K562 (cell line): Measurements from ENCODE around the gene NAPA. TPM values are rescaled to one million over a fixed set of nuclear protein-coding genes. Genes with fewer than 3 reads are reported as not detected.

Experiments
- ATAC-seq: fragments of 200-7000 bp; cut with Tn5 transposase; 3 replicates; pipeline ENCODE4 v1.9.1; 2020; ENCODE audit warnings: moderate library complexity
- BruUV-seq: library from RNA; stranded (reverse); fragments of 400-500 nt; replicated peaks from 2 replicates; lab custom pipeline; 2021; lab: Mats Ljungman, UMichigan
- CTCF ChIA-PET: fragments of 300-600 bp; formaldehyde crosslinking; extraction: SDS; loops from one replicate; lab custom pipeline; 2021; ENCODE audit warnings: low intra/inter-chr PET ratio; lab: Yijun Ruan, JAX
- POLR2A ChIA-PET: fragments of 300-600, 350-650 bp; sonication (Branson Sonifier 250); formaldehyde crosslinking; extraction: SDS; loops from one replicate; lab custom pipeline; 2021; ENCODE audit warnings: antibody characterized with exemption, inconsistent platforms; lab: Yijun Ruan, JAX
- DNase-seq, 4 experiments: peaks; one replicate each; pipeline versions ENCODE4 v3.0.0 to v3.0.0-alpha.2; 2011 to 2018; ENCODE audit warnings: low spot score in 3 of 4, mixed read lengths in 3 of 4; ENCODE audit errors: extremely low read depth in 1 of 4
- FAIRE-seq: peaks from 2 replicates; lab custom pipeline; 2011; peaks lifted over from hg19 to GRCh38; lab: Jason Lieb, UNC
- H2AFZ ChIP-seq: 2 replicates; pipeline ENCODE4 v1.6.0; 2011; ENCODE audit warnings: low read depth, low read length, control low read depth, inconsistent platforms
- H3K27ac ChIP-seq: fragments of 200-600 bp; 3 replicates; pipeline ENCODE4 v1.8.0; 2011; ENCODE audit warnings: low read depth, mild to moderate bottlenecking, control low read depth, inconsistent platforms, low read length, moderate library complexity, mixed read lengths; ENCODE audit errors: extremely low read depth
- H3K27me3 ChIP-seq, 2 experiments: fragments of 300-600 bp in 1 of 2; 2 replicates in 1 of 2; 3 replicates in 1 of 2; pipeline versions ENCODE4 v1.6.0 to v1.8.0; 2011; ENCODE audit warnings: inconsistent platforms in 2 of 2, low read length in 2 of 2, mild to moderate bottlenecking in 1 of 2, mixed read lengths in 1 of 2, moderate library complexity in 1 of 2; ENCODE audit not compliant: control insufficient read depth in 2 of 2, insufficient read depth in 2 of 2
- H3K36me3 ChIP-seq: fragments of 300-600 bp; 3 replicates; pipeline ENCODE4 v1.8.0; 2011; ENCODE audit warnings: mild to moderate bottlenecking, low read length, inconsistent platforms; ENCODE audit not compliant: control insufficient read depth, insufficient read depth
- H3K4me1 ChIP-seq, 2 experiments: fragments of 200-600 bp in 1 of 2; replicated peaks in 1 of 2; 2 replicates in 1 of 2; 3 replicates in 1 of 2; pipeline versions ENCODE4 v1.5.1 to v1.8.0; 2011; ENCODE audit warnings: inconsistent platforms in 2 of 2, low read length in 2 of 2, mild to moderate bottlenecking in 1 of 2, mixed read lengths in 1 of 2, moderate library complexity in 1 of 2; ENCODE audit not compliant: control insufficient read depth in 2 of 2, insufficient read depth in 2 of 2
- H3K4me2 ChIP-seq: 2 replicates; pipeline ENCODE4 v1.6.1; 2011; ENCODE audit warnings: low read length, control low read depth, inconsistent platforms, mixed read lengths; ENCODE audit not compliant: insufficient read depth
- H3K4me3 ChIP-seq: fragments of 200-600 bp; sonication (generic), shearing (Covaris generic); 2 replicates; pipeline ENCODE4 v1.5.1; 2016; ENCODE audit warnings: control low read depth, inconsistent platforms
- H3K79me2 ChIP-seq: fragments of 200-600 bp; 3 replicates; pipeline ENCODE4 v1.8.0; 2011; ENCODE audit warnings: low read length, inconsistent platforms; ENCODE audit not compliant: control insufficient read depth, insufficient read depth
- H3K9ac ChIP-seq, 2 experiments: 2 replicates each; pipeline versions ENCODE4 v1.6.0 to v1.6.1; 2011; ENCODE audit warnings: low read depth in 2 of 2, low read length in 2 of 2, control low read depth in 1 of 2, inconsistent platforms in 1 of 2, mild to moderate bottlenecking in 1 of 2, mixed read lengths in 1 of 2; ENCODE audit not compliant: insufficient read depth in 1 of 2
- H3K9me1 ChIP-seq: one replicate; pipeline ENCODE4 v1.6.0; 2011; ENCODE audit warnings: inconsistent platforms, mild to moderate bottlenecking, low read length, moderate library complexity; ENCODE audit not compliant: control insufficient read depth, insufficient read depth
- H3K9me3 ChIP-seq: replicated peaks from 2 replicates; pipeline ENCODE4 v1.5.1; 2011; ENCODE audit warnings: low read depth, low read length, inconsistent platforms; ENCODE audit not compliant: control insufficient read depth, insufficient read depth
- H4K20me1 ChIP-seq: replicated peaks from 2 replicates; pipeline ENCODE4 v1.6.1; 2011; ENCODE audit warnings: low read length, inconsistent platforms, mixed read lengths; ENCODE audit not compliant: control insufficient read depth, insufficient read depth
- BHLHE40 ChIP-seq: IDR thresholded peaks from 2 replicates; pipeline ENCODE4 v1.6.1; 2011; ENCODE audit warnings: low read length, improper control_type of control experiment
- CCAR2 ChIP-seq: fragments of 200-400 bp; formaldehyde crosslinking; IDR thresholded peaks from 2 replicates; pipeline ENCODE4 v1.6.1; 2017; ENCODE audit warnings: mild to moderate bottlenecking, low read depth, low read length
- CREBBP ChIP-seq: IDR thresholded peaks from one replicate; pipeline ENCODE4 v1.6.1; 2012; ENCODE audit warnings: low read depth, mild to moderate bottlenecking, control low read depth, inconsistent platforms, low read length
- HDAC2 ChIP-seq: fragments of 450-650 bp; IDR thresholded peaks from 2 replicates; pipeline ENCODE4 v1.6.1; 2016; ENCODE audit warnings: mild to moderate bottlenecking
- NBN ChIP-seq: fragments of 450-650 bp; IDR thresholded peaks from 2 replicates; pipeline ENCODE4 v1.6.1; 2016; ENCODE audit warnings: low read depth, mild to moderate bottlenecking
- POLR2G ChIP-seq: fragments of 200-400 bp; formaldehyde crosslinking; IDR thresholded peaks from 2 replicates; pipeline ENCODE4 v1.6.1; 2017; ENCODE audit warnings: low read depth, mild to moderate bottlenecking, antibody characterized with exemption, low read length, moderate library complexity
- RBFOX2 ChIP-seq: fragments of 200-400 bp; formaldehyde crosslinking; IDR thresholded peaks from 2 replicates; pipeline ENCODE4 v1.6.1; 2017; ENCODE audit warnings: low read depth, mild to moderate bottlenecking, low read length, moderate library complexity
- TSHZ1 ChIP-seq: fragments of 250-450 bp; sonication (Bioruptor Pico); IDR thresholded peaks from 2 replicates; pipeline ENCODE4 v1.4.0; 2020; ENCODE audit warnings: mild to moderate bottlenecking, moderate library complexity
- ZBTB33 ChIP-seq: sonication (generic); formaldehyde crosslinking; IDR thresholded peaks from 2 replicates; pipeline ENCODE4 v1.8.1; 2023; ENCODE audit warnings: mild to moderate bottlenecking, missing genetic modification reagents
- ZFP1 ChIP-seq: fragments of 450-650 bp; formaldehyde crosslinking; IDR thresholded peaks from 2 replicates; pipeline ENCODE4 v1.4.0; 2020; ENCODE audit warnings: mild to moderate bottlenecking, mixed read lengths
- ZNF133 ChIP-seq: fragments of 250-450 bp; sonication (Bioruptor Pico); IDR thresholded peaks from 2 replicates; pipeline ENCODE4 v1.4.0; 2020; ENCODE audit warnings: mild to moderate bottlenecking
- ZNF395 ChIP-seq: fragments of 200-800 bp; sonication (Bioruptor generic); IDR thresholded peaks from 2 replicates; pipeline ENCODE4 v1.6.1; 2017; ENCODE audit warnings: missing genetic modification characterization, missing compliant biosample characterization
- WGBS: fragments of 100-300 bp; shearing (Covaris generic); methylation state at CpG from one replicate; pipeline ENCODE4 v1.1.6; 2016; ENCODE audit warnings: low coverage, mixed read lengths; ENCODE audit not compliant: insufficient coverage; ENCODE audit errors: missing lambda C conversion rate; 5-methylcytosine and 5-hydroxymethylcytosine counted together
- in situ Hi-C: fragments of 300-500 bp; cut with MboI; formaldehyde crosslinking; loops from 4 replicates; pipeline ENCODE4 v1.15.0; 2018; ENCODE audit warnings: inconsistent platforms, mixed read lengths
- intact Hi-C: fragments of 100-400 bp; cut with micrococcal nuclease; formaldehyde crosslinking; loops from 2 replicates; pipeline ENCODE4 v1.14.2; 2022
- polyA plus RNA-seq, 8 experiments: library from polyadenylated mRNA; depleted of rRNA in 4 of 8; stranded (reverse) in 5 of 8; unstranded in 3 of 8; fragments of >200 nt; fragmentation: Nextera tagmentation in 2 of 8; fragmentation: Illumina TruSeq in 1 of 8; extraction: Ambion mirVana in 2 of 8; extraction: Trizol in 1 of 8; gene quantifications; 2 replicates each; pipeline versions ENCODE4 v1.2.1 to v1.2.3, GENCODE V29; 2011 to 2014; ENCODE audit warnings: inconsistent platforms in 1 of 8, missing spikeins in 1 of 8
- total RNA-seq, 7 experiments: library from RNA; depleted of rRNA in 6 of 7; stranded (reverse); fragments of >200 nt in 6 of 7; fragmentation: Illumina TruSeq in 2 of 7; extraction: Trizol in 2 of 7; gene quantifications; 2 replicates each; pipeline versions ENCODE4 v1.2.1 to v1.2.3, GENCODE V29; 2011 to 2021; ENCODE audit warnings: low replicate concordance in 1 of 7

Gene NAPA
- total and polyA plus RNA-seq, 9 of the 15 experiments (the other 6 are each of a cell fraction or from before 2014, with no cell fraction given) = 5.4 to 98.6 (median 77.5) TPM

- Histone ChIP-seq H2AFZ (no peak overlapping the region), H3K4me2 (no peak overlapping the region), H3K4me3 (no peak overlapping the region), H3K27me3 (no peaks in the 10 kb centered on the region), H3K79me2 (no peaks in the 10 kb centered on the region), H3K9me3 (no peaks in the 10 kb centered on the region), H3K36me3 (peaks cover 67% of the 10 kb centered on the region), H3K4me1 (peaks cover 10 to 78% of the 10 kb centered on the region in 2 experiments; a peak in 4 of 5 replicates), H3K9ac (peak overlapping the region in 1 of 2 experiments; percentile 19; a peak in 2 of 4 replicates), H3K9me1 (no peaks in the 10 kb centered on the region), H3K27ac (no peak overlapping the region), H4K20me1 (no peaks in the 10 kb centered on the region)
- ATAC-seq = no peak
- in situ Hi-C loops = no loop called here
- POLR2A ChIA-PET = interaction anchor here (0.6 to 1.5 kb wide), 6 partner anchors 7 to 164 kb away, joined by 3 to 5 read pairs (median 3); partner anchors contain the start of gene KPTN
- CTCF ChIA-PET = no interaction called here
- intact Hi-C loops = no loop called here
- TF ChIP-seq CREBBP = no peak
- TF ChIP-seq POLR2G = peak; percentile 37; the same call in 1 of the 2 replicates
- TF ChIP-seq TSHZ1 (CRISPR knock-in tag) = no peak
- TF ChIP-seq BHLHE40 = no peak
- 0 out of 2 replicates have a peak, but pooled peaks have one; percentile 66 for TF ChIP-seq ZBTB33 (CRISPR knock-in tag)
- no peak for TF ChIP-seq ZFP1
- TF ChIP-seq RBFOX2 = 0 out of 2 replicates have a peak, but pooled peaks have one; percentile 13
- no peak for TF ChIP-seq NBN
- TF ChIP-seq ZNF395 = no peak
- TF ChIP-seq HDAC2 = no peak
- no peak for TF ChIP-seq ZNF133
- no peak for TF ChIP-seq CCAR2
- no peak for DNase-seq
- no TSS peak for BruUV-seq
- WGBS = 85% methylated on average over 22 of the region's 22 CpGs
- no peak for FAIRE-seq
Measured at GRCh38 chr19:47491358-47492136, 23.3 kb downstream of the NAPA start.
